Endothelial cell (in vitro differentiated cells): Measurements from ENCODE around the gene KIAA1671. TPM values are rescaled to one million over a fixed set of nuclear protein-coding genes. Genes with fewer than 3 reads are reported as not detected.

Experiments
- DNase-seq: peaks from one replicate; pipeline ENCODE4 v3.0.0; 2021; ENCODE audit warnings: low spot score
- H3K27ac Mint-ChIP-seq: one replicate; pipeline ENCODE4 v1.8.0; 2021; ENCODE audit warnings: mixed read lengths, inconsistent platforms; ENCODE audit not compliant: unreplicated experiment
- H3K27me3 Mint-ChIP-seq: one replicate; pipeline ENCODE4 v1.8.0; 2021; ENCODE audit warnings: mild to moderate bottlenecking, moderate library complexity, mixed read lengths, inconsistent platforms; ENCODE audit not compliant: unreplicated experiment
- H3K36me3 Mint-ChIP-seq: one replicate; pipeline ENCODE4 v1.8.0; 2021; ENCODE audit warnings: mild to moderate bottlenecking, low read depth, mixed read lengths, inconsistent platforms; ENCODE audit not compliant: unreplicated experiment
- H3K4me1 Mint-ChIP-seq: one replicate; pipeline ENCODE4 v1.8.0; 2021; ENCODE audit warnings: mild to moderate bottlenecking, mixed read lengths, inconsistent platforms; ENCODE audit not compliant: unreplicated experiment
- H3K4me3 Mint-ChIP-seq: one replicate; pipeline ENCODE4 v1.8.0; 2021; ENCODE audit warnings: mild to moderate bottlenecking, mixed read lengths, inconsistent platforms; ENCODE audit not compliant: unreplicated experiment
- H3K9me3 Mint-ChIP-seq: one replicate; pipeline ENCODE4 v1.8.0; 2021; ENCODE audit warnings: mixed read lengths, inconsistent platforms; ENCODE audit not compliant: unreplicated experiment
- CTCF ChIP-seq: fragments of 200-600 bp; sonication (generic); IDR thresholded peaks from one replicate; pipeline ENCODE4 v1.5.0; 2021; ENCODE audit warnings: antibody characterized with exemption; ENCODE audit not compliant: unreplicated experiment
- total RNA-seq: library from RNA; stranded (reverse); fragmentation: NEBNext Ultra II Directional; extraction: Animal tissue kit (Norgen Biotek cat#: 25700); gene quantifications from one replicate; pipeline ENCODE4 v1.2.1, GENCODE V29; 2021; ENCODE audit not compliant: unreplicated experiment

Gene KIAA1671
- total RNA-seq, 1 donor from 2014 or later = 92.1 TPM

- Mint-ChIP-seq H3K9me3 (no peaks in the 10 kb centered on the region), H3K4me1 (peaks cover 33% of the 10 kb centered on the region), H3K36me3 (peaks cover 5% of the 10 kb centered on the region), H3K27ac (no peak overlapping the region), H3K27me3 (peaks cover under 1% of the 10 kb centered on the region), H3K4me3 (no peak overlapping the region)
- no peak for TF ChIP-seq CTCF
- no peak for DNase-seq
Observed at GRCh38 chr22:25144522-25144921, 192.0 kb downstream of the KIAA1671 start.

GRCh38 chr22:25146307-25146706, 193.8 kb downstream of the KIAA1671 start:
- Mint-ChIP-seq H3K27ac (no peak overlapping the region), H3K4me1 (peaks cover 33% of the 10 kb centered on the region), H3K27me3 (peaks cover 3% of the 10 kb centered on the region), H3K4me3 (no peak overlapping the region), H3K36me3 (peaks cover 7% of the 10 kb centered on the region), H3K9me3 (no peaks in the 10 kb centered on the region)
- TF ChIP-seq CTCF = no peak
- DNase-seq = no peak

DNA sequence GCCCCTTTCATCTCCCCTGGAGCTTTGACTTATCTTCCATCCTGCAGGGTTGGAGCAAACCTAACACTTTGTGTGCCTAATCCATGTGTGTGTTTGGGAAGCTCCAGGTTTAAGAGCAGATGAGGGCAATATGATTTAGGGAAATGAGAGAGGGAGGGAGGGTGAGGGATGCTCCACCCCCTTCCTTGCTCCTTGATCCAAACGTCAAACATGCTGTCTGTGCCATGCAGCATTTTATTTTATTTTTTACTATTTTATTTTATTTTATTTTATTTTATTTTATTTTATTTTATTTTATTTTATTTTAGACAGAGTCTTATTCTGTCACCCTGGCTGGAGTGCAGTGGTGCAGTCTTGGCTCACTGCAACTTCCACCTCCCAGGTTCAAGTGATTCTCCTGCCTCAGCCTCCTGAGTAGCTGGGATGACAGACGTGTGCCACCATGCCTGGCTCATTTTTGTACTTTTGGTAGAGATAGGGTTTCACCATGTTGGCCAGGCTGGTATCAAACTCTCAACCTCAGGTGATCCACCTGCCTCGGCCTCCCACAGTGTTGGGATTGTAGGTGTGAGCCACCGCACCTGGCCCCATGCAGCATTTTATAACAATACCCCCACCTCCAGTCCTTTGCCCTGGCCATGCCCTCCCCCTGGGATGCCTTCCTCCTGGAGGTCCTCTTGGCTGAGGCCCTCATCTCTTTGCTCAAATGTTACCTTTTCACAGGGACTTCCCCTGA, 194.6 kb downstream of the KIAA1671 start:
- Mint-ChIP-seq H3K9me3 (no peaks in the 10 kb centered on the region), H3K36me3 (peaks cover 7% of the 10 kb centered on the region), H3K27ac (no peak overlapping the region), H3K4me3 (no peak overlapping the region), H3K27me3 (peaks cover 3% of the 10 kb centered on the region), H3K4me1 (peaks cover 33% of the 10 kb centered on the region)
- no peak for DNase-seq
- TF ChIP-seq CTCF = no peak

- peaks cover 33% of the 10 kb centered on the region for H3K4me1 Mint-ChIP-seq
- no peak for DNase-seq
- peaks cover 3% of the 10 kb centered on the region for H3K27me3 Mint-ChIP-seq
- H3K9me3 Mint-ChIP-seq = no peaks in the 10 kb centered on the region
- H3K4me3 Mint-ChIP-seq = no peak overlapping the region
- TF ChIP-seq CTCF = no peak
- peaks cover 7% of the 10 kb centered on the region for H3K36me3 Mint-ChIP-seq
- no peak overlapping the region for H3K27ac Mint-ChIP-seq
Observed at GRCh38 chr22:25147642-25147928, 195.1 kb downstream of the KIAA1671 start.

GRCh38 chr22:25148149-25148691, 195.7 kb downstream of the KIAA1671 start:
- H3K27me3 Mint-ChIP-seq = peaks cover 3% of the 10 kb centered on the region
- no peak overlapping the region for H3K4me3 Mint-ChIP-seq
- no peaks in the 10 kb centered on the region for H3K9me3 Mint-ChIP-seq
- TF ChIP-seq CTCF = no peak
- H3K27ac Mint-ChIP-seq = no peak overlapping the region
- H3K4me1 Mint-ChIP-seq = peaks cover 33% of the 10 kb centered on the region
- DNase-seq = peak; percentile 33
- H3K36me3 Mint-ChIP-seq = peaks cover 11% of the 10 kb centered on the region
